Smooth muscle cell (in vitro differentiated cells): Measurements from ENCODE around the gene PARVB. TPM values are rescaled to one million over a fixed set of nuclear protein-coding genes. Genes with fewer than 3 reads are reported as not detected.

Experiments used
- DNase-seq: peaks from one replicate; lab custom pipeline; 2025; ENCODE audit not compliant: unreplicated experiment; lab: John Stamatoyannopoulos, UW
- H2AFZ ChIP-seq: fragments of 200-600 bp; sonication (generic); 2 replicates; pipeline ENCODE4 v1.6.0; 2016; ENCODE audit warnings: antibody characterized with exemption, low read depth, mild to moderate bottlenecking
- H3F3A ChIP-seq: fragments of 200-600 bp; sonication (generic); 2 replicates; pipeline ENCODE4 v1.6.0; 2017; ENCODE audit warnings: antibody characterized with exemption, low read depth
- H3K27ac ChIP-seq: fragments of 200-600 bp; sonication (generic); 2 replicates; pipeline ENCODE4 v1.5.1; 2016; ENCODE audit warnings: low read depth, mild to moderate bottlenecking
- H3K27me3 ChIP-seq: fragments of 200-600 bp; sonication (generic); 2 replicates; pipeline ENCODE4 v1.6.1; 2016; ENCODE audit warnings: low read depth, mild to moderate bottlenecking
- H3K36me3 ChIP-seq: fragments of 200-600 bp; sonication (generic); 2 replicates; pipeline ENCODE4 v1.5.1; 2016; ENCODE audit warnings: low read depth
- H3K4me1 ChIP-seq: fragments of 200-600 bp; sonication (generic); 2 replicates; pipeline ENCODE4 v1.5.1; 2016; ENCODE audit warnings: low read depth
- H3K4me2 ChIP-seq: fragments of 200-600 bp; sonication (generic); 2 replicates; pipeline ENCODE4 v1.6.0; 2016; ENCODE audit warnings: mild to moderate bottlenecking
- H3K4me3 ChIP-seq: fragments of 200-600 bp; sonication (generic); 2 replicates; pipeline ENCODE4 v1.5.1; 2016; ENCODE audit warnings: mild to moderate bottlenecking
- H3K79me2 ChIP-seq: fragments of 200-600 bp; sonication (generic); 2 replicates; pipeline ENCODE4 v1.6.0; 2016; ENCODE audit warnings: low read depth, mild to moderate bottlenecking
- H3K9ac ChIP-seq: fragments of 200-600 bp; sonication (generic); 2 replicates; pipeline ENCODE4 v1.6.0; 2016; ENCODE audit warnings: low read depth
- H3K9me3 ChIP-seq: fragments of 200-600 bp; sonication (generic); replicated peaks from 2 replicates; pipeline ENCODE4 v1.5.1; 2016; ENCODE audit warnings: low read depth
- H4K20me1 ChIP-seq: fragments of 200-600 bp; sonication (generic); 2 replicates; pipeline ENCODE4 v1.6.0; 2016; ENCODE audit warnings: low read depth
- WGBS: methylation state at CpG from one replicate; pipeline ENCODE4 v1.1.7; 2016; ENCODE audit warnings: low lambda C conversion rate; 5-methylcytosine and 5-hydroxymethylcytosine counted together
- polyA plus RNA-seq: library from polyadenylated mRNA; unstranded; fragments of >200 nt; fragmentation: Nextera tagmentation; extraction: Ambion mirVana; gene quantifications from 2 replicates; pipeline ENCODE4 v1.2.1, GENCODE V29; 2016
- total RNA-seq: library from RNA; depleted of rRNA; stranded (reverse); fragments of >200 nt; gene quantifications from 2 replicates; pipeline ENCODE4 v1.2.3, GENCODE V29; 2014
- TF ChIP-seq, protein P1 (sequence below): fragments of 200-600 bp; sonication (generic); IDR thresholded peaks from 2 replicates; pipeline ENCODE4 v1.5.1; 2017; ENCODE audit warnings: borderline replicate concordance, mild to moderate bottlenecking, antibody characterized with exemption; ENCODE audit not compliant: insufficient read depth, poor library complexity, severe bottlenecking

Gene PARVB
- total and polyA plus RNA-seq, 2 experiments from 2014 or later = 35.1 to 36.6 TPM

DNA sequence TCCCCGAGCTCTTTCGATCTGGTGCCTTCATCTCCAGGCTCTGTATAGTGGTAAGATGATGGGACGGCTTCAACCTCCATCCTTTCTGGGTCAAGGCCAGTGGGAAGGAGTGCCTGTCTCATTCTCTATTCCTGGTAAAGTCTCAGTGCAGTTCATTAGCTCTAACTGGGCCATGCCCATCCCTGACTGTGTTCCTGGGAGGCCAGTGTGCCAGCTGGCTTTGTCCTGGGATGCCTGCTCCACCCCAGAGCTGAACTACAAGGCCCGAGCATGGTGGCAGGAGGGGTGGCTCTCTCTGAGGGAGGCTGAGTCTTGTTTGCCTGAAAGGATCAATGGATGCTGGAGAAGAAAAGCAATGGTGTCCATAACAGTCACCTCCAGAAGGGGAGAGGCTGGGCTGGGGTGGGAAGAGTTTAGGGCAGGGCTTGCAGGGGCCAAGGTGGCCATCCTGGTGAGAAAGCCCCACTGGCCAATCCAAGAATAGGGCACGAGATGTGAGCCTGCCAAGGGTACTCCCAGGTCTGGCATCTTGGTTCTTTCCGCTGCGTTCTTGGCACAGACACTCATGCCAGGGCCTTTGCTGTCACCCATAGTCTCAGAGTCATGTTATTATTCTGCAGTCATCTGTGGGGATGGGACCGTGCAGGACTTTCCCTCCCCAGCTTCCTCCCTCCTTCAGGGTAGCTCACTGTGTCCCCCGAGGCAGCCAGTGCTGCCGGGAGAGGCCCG is 60.1 kb downstream of the PARVB start:
- no peak overlapping the region for H3K4me3 ChIP-seq
- H3K4me2 ChIP-seq = no peak overlapping the region
- H3K4me1 ChIP-seq = no peaks in the 10 kb centered on the region
- no peaks in the 10 kb centered on the region for H3K27me3 ChIP-seq
- no peak overlapping the region for H2AFZ ChIP-seq
- no peaks in the 10 kb centered on the region for H3K9me3 ChIP-seq
- peaks cover 7% of the 10 kb centered on the region for H3F3A ChIP-seq
- H3K9ac ChIP-seq = no peak overlapping the region
- TF ChIP-seq, protein P1, sequence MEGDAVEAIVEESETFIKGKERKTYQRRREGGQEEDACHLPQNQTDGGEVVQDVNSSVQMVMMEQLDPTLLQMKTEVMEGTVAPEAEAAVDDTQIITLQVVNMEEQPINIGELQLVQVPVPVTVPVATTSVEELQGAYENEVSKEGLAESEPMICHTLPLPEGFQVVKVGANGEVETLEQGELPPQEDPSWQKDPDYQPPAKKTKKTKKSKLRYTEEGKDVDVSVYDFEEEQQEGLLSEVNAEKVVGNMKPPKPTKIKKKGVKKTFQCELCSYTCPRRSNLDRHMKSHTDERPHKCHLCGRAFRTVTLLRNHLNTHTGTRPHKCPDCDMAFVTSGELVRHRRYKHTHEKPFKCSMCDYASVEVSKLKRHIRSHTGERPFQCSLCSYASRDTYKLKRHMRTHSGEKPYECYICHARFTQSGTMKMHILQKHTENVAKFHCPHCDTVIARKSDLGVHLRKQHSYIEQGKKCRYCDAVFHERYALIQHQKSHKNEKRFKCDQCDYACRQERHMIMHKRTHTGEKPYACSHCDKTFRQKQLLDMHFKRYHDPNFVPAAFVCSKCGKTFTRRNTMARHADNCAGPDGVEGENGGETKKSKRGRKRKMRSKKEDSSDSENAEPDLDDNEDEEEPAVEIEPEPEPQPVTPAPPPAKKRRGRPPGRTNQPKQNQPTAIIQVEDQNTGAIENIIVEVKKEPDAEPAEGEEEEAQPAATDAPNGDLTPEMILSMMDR = no peak
- no peaks in the 10 kb centered on the region for H3K79me2 ChIP-seq
- WGBS = 95% methylated on average over 11 of the region's 11 CpGs
- H3K36me3 ChIP-seq = no peaks in the 10 kb centered on the region
- no peak overlapping the region for H3K27ac ChIP-seq
- peaks cover 30% of the 10 kb centered on the region for H4K20me1 ChIP-seq
- no peak for DNase-seq

DNA sequence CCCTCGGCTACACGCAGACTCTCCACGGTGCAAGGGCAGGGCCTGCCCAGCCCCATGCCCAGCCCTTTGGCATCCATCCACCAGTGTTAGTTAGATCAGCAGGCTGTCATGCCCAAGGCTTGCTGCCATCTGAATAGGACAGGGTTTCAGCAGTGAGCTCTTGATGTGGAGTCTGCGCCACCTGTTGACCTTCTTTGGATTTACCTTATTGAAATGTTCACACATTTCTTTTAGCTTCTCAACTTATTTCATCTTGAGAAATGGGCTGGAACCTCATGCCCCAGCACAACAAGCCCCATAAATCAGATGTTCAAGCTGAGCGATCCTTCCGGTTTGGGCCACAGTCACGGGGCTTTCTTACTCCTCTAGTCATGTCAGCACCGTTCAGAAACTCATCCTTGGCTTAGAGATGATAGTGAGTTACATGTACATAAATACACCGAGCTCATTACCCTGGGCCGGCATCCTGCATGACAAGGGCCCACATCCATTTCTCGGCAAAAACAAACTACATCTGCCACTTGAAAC is 61.7 kb downstream of the PARVB start:
- Histone ChIP-seq H3F3A (peaks cover 7% of the 10 kb centered on the region), H4K20me1 (peaks cover 27% of the 10 kb centered on the region), H3K4me2 (no peak overlapping the region), H3K27ac (no peak overlapping the region), H3K4me1 (no peaks in the 10 kb centered on the region), H3K9ac (no peak overlapping the region), H2AFZ (no peak overlapping the region), H3K4me3 (no peak overlapping the region), H3K36me3 (no peaks in the 10 kb centered on the region), H3K27me3 (no peaks in the 10 kb centered on the region), H3K79me2 (no peaks in the 10 kb centered on the region), H3K9me3 (no peaks in the 10 kb centered on the region)
- no peak for DNase-seq
- TF ChIP-seq, protein P1 = peak; percentile 31
- 78% methylated on average over 11 of the region's 11 CpGs for WGBS

DNA sequence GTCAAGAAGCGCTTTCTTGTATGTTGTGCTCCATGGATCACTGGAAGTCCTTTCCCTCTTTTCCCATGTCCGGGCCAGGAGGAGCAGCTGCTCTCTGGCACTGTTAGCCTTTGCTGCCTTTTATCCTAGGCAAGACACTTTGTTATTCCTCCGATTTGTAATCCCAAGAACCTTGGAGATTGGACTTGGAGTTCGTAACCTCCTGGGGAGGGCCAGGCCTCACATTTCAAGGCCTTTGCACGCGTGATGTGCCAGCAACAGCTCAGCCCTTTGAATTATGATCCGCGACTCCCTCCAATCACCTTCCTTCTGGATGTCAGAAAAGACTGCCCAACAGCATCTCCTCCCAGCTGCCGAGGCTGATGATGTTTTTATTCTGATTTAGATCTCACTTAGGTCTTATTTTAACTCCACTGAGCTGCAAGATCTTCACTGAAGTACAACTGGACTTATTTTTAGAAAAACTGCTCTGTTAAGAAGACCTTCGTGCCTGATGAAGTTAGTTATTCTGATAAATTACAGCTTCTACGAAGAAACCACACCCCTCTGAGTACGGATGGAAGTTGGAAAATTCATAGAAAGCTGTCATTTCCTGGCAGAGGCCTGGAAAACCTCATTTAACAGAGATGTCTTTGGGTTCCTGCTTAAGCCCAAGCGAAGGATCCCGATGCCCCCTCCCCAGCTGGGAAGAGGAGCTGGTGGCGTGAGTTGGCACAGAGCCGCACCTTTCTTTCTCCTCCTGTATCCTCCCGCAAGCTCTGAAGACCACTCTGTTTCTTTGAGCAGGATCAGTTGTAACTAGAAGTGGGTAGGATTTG is 62.4 kb downstream of the PARVB start:
- Histone ChIP-seq H3K4me2 (no peak overlapping the region), H3K79me2 (no peaks in the 10 kb centered on the region), H3K36me3 (no peaks in the 10 kb centered on the region), H4K20me1 (peaks cover 23% of the 10 kb centered on the region), H3K4me3 (no peak overlapping the region), H3K9ac (no peak overlapping the region), H3K4me1 (no peaks in the 10 kb centered on the region), H2AFZ (no peak overlapping the region), H3K9me3 (no peaks in the 10 kb centered on the region), H3K27me3 (no peaks in the 10 kb centered on the region), H3F3A (peaks cover 7% of the 10 kb centered on the region), H3K27ac (no peak overlapping the region)
- WGBS = 70% methylated on average over 17 of the region's 17 CpGs
- TF ChIP-seq, protein P1 = no peak
- no peak for DNase-seq
